Fibroblast of skin of abdomen (primary cell): ENCODE results near the gene PTPRT.

Source experiments
- DNase-seq: peaks from one replicate; pipeline ENCODE4 v3.0.0-alpha.2; 2013

Gene PTPRT

GRCh38 chr20:43119720-43120119 lies 70.0 kb downstream of the PTPRT start:
- no peak for DNase-seq

DNA sequence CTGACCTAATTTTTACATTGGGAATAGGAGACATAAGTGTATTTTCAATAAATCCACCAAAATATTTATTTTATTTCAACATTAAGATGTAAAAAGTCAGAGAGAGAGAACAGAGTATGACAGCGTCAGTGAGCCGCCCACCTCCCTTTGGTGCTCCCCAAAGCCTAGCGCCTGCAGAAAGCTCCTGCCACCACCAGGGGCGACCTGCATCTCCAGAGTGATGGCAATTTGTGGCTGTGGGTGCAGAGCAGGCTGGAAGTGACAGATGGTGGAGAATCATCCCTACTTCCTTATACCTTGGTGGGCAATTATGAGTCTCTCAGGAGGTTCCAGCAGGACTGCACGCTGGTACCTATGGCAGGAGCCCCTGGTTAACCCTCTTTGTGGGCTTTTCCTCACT lies 87.3 kb downstream of the PTPRT start:
- DNase-seq = no peak

GRCh38 chr20:43096931-43097260 lies 92.8 kb downstream of the PTPRT start:
- no peak for DNase-seq

- DNase-seq = no peak
Observed at GRCh38 chr20:43096126-43096930, 93.4 kb downstream of the PTPRT start.

GRCh38 chr20:43095034-43095433 lies 94.7 kb downstream of the PTPRT start:
- no peak for DNase-seq

- no peak for DNase-seq
Observed at GRCh38 chr20:43092386-43093088, 97.2 kb downstream of the PTPRT start.

- no peak for DNase-seq
Observed at GRCh38 chr20:43068482-43068881, 121.2 kb downstream of the PTPRT start.

- DNase-seq = no peak
Observed at GRCh38 chr20:43066125-43066524, 123.6 kb downstream of the PTPRT start.

DNA sequence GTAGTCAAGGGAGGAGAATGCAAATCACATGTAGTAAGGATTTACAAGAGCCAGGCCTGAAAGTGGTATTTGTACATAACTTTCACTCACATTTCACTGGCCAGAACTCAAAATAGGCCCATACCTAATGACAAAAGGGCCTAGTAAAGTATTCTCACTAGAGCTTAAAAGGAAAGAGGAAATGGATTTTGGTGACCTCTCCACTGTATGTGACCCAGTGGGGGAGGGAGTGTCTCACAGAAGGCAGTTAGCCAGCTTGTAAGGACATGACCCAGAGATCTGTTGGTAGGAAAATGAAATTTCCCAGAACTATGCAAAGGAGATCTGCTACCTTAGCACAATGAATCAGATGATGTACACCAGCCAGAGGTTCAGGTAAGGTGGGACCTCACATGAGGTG lies 124.4 kb downstream of the PTPRT start:
- DNase-seq = no peak

DNA sequence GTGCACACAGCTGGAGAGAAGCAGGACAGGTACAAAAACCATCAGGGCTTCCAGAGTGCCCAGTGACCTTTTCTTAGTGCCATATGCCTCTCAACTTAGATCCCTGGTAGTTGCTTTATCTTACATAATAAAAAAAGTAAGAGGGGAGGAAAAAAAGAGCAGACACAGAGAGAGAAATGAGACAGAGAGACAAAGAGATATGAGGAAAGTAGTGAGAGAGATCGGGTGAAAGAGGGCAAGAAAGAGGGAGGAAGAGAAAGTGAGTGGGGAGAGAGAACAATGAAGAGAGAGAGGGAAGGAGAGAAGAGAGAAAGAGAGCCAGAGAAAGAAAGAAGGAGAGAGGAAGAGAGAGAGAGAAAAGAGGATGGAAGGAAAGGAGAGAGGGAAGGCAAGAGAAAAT lies 131.6 kb downstream of the PTPRT start:
- no peak for DNase-seq

DNA sequence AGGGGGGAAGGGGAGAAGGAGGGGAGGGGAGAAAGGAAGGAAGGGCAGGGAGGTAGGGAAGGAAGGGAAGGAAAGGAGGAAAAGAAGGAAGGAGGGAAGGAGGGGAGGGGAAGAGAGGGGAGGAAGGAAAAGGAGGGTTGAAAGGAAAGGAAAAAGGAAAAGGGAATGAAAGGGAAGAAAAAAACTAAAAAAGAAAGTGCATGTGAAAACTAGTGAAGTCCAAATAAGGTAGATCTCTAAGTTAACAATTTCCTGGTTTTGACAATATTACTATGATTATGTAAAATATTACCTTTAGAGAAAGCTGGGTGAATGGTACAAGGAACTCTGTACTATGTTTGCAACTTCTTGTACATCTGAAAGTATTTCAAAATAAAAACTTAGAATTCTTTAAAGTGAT lies 132.4 kb downstream of the PTPRT start:
- no peak for DNase-seq

GRCh38 chr20:43055181-43055884 lies 134.4 kb downstream of the PTPRT start:
- no peak for DNase-seq

DNA sequence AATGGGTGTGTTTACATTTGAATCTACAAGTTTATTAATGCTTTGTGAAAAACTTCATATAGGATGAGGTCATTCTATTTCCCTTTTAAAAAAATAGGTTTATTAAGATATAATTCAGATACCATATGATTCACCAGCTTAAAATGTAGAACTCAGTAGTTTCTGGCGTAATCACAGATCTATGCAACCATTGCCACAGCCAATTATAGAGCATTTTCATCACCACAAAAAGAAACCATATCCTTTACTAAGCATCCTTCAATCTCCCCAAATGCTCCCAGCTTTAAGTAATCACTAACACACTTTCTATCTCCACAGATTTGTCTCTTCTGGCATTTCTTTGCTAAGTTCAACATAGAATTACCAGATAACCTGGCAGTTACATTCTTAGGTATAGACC lies 137.2 kb downstream of the PTPRT start:
- peak; percentile 12 for DNase-seq

GRCh38 chr20:43046966-43047365 lies 142.7 kb downstream of the PTPRT start:
- no peak for DNase-seq

DNA sequence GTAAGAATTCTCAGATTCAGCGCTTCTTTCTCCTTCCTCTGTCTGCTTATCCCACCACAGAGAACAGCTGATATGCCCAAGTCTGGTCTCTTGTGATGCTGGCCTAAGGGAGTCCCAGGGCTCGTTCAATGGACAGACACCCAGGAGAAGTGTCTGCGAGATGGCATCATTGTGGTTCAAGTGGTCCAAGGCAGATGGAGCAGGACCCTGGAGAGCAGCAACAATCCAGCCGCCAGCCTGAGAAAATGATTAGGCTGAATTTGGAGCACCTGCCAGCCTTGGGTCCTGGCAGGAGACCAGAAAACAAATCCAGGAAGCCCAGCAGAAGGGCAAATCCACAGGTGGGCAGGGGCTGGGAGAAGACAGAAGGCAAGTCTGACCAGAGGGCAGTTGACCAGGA lies 145.8 kb downstream of the PTPRT start:
- DNase-seq = no peak

DNA sequence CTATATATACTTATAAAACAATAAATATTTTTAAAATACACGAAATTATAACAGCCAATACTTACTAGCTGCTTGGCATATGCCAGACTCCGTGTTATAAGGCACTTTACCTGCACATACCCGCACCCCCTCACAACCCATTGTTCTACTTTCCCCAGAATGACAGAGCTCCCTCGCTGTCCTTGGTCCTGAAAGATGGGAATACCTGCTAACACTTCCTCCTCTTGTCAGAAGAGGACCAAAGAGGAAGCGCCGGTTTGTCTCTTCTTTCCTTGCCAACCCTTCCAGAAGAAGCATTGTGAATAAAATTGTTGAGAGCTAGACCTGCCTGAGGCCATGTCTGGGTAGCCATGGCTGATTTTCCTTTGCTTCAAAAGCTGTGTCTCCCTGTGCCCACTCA lies 149.3 kb downstream of the PTPRT start:
- DNase-seq = no peak

DNA sequence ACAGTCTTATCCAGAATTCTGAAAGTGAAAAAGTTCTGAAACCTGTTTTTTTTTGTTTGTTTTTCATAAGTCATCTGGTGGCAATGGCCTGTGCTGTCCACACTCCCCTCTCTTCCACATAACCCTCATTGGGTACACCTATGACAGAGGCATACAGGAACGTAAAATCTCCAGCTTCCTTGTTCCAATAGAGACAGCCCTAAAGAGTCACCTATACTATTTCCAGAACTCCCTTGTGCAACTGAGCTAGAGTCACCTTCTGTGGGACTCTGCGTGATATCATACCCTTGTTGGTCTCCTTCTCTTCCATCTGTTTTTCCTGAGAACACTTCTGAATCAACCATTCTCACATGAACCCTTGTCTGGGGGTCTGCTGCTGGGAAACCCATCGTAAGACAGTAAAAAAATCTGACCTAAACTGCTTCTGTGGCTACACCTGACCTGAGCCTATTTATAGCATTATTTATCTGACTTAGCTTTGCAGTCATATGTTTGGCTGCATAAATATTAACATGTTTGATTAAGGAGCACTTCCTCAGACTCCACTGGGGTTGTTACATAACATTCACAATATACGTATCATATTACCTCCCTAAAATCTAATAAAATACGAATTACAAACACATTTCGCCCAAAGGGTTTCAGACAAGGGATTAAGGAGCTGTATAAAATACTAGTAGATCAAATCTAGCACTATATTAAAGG lies 151.9 kb downstream of the PTPRT start:
- no peak for DNase-seq

DNA sequence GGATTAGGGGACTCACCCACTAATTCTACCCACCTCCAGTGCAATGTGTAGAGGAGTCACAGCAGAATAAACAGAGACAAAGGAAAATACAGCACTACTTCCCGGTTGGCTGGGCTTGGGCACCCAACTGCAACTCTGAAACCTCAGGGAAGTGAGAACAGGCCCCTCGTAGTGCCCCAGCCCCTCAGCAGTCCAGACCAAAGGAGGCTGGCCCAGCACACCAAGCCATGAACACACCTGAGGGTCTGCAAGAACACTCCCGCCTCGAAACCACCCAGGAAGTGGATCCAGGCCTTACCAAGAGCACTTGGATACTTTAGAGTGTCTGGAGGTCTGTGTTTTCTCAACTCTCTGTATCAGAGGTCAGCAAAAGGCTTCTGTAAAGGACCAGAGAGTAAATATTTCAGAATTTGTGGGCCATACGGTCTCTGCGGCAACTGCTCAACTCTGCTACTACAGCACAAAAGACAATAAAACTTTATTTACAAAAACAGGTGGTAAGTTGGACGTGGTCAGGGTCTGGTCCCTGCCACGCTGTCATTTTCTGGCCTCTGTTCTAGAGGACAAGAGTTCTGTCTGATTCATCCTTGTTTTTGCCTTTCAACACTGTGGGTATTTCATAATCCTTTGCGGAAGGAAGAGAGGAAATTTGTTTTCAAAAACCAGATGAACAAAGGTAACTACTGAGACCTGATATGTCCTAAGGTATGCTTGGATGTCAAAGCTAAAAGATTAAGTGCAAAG lies 154.6 kb downstream of the PTPRT start:
- DNase-seq = no peak

DNA sequence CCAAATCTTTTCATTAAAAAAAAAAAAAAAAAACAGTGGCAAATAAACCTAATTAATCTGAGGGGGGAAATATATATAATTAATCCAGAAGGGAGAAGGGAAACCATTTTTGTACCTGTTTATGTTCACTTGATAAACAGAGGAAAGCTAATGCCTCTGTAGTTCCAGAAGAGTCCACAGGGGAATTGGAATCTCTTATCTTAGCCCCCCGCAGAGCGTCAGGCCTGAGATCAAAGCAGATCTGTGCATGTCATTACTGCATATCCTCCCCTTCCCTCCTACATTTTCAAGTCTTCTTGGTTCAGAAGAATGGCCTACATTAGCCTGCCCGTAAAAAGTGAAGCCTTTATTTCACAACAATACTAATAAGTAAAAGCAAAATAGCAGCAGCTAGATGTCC lies 157.2 kb downstream of the PTPRT start:
- no peak for DNase-seq

- DNase-seq = no peak
Observed at GRCh38 chr20:43029176-43029575, 160.5 kb downstream of the PTPRT start.

GRCh38 chr20:43028470-43028869 lies 161.2 kb downstream of the PTPRT start:
- DNase-seq = no peak

DNA sequence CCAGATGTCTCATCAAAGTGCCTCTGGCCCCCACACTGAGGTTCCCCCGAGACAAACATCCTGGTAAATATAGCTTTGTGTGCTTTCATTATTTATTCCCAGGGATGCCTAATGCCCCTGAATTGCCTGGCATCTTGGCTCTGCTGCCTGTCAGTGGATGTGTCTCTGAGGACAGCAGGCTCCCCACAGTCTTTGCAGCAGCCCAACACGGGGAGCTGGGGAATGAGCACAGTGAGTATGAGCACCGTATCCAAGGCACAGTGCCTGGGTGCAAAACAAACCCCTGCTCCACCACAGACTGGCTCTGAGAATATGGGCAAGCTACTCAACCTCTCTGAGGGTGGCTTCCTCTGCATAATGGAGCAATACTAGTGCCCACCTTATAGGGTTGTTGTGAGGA lies 165.9 kb downstream of the PTPRT start:
- DNase-seq = no peak
